Lower lobe of right lung (tissue), 2 donors: ENCODE results near the gene QRICH1. TPM values are rescaled to one million over a fixed set of nuclear protein-coding genes. Genes with fewer than 3 reads are reported as not detected.
A peak's percentile ranks its signal among the peaks of the same experiment; 100 is the strongest.

ENCODE experiments used
- ATAC-seq, 2 donors: fragments of 200-7000 bp; cut with Tn5 transposase; one replicate each; pipeline ENCODE4 v1.9.1; 2020 to 2022; ENCODE audit warnings: mild to moderate bottlenecking in 2 of 2, moderate library complexity in 2 of 2
- DNase-seq: peaks from one replicate; pipeline ENCODE4 v3.0.0-alpha.2; 2020
- H3K27ac ChIP-seq: fragments of 200-600 bp; one replicate; pipeline ENCODE4 v1.8.0; 2022
- H3K27me3 ChIP-seq: fragments of 200-600 bp; one replicate; pipeline ENCODE4 v1.8.0; 2022; ENCODE audit warnings: low read depth
- H3K36me3 ChIP-seq: fragments of 200-600 bp; one replicate; pipeline ENCODE4 v1.8.0; 2022; ENCODE audit warnings: mild to moderate bottlenecking
- H3K4me1 ChIP-seq: fragments of 200-600 bp; one replicate; pipeline ENCODE4 v1.8.0; 2022
- H3K4me3 ChIP-seq: fragments of 200-600 bp; one replicate; pipeline ENCODE4 v1.8.0; 2022; ENCODE audit warnings: mild to moderate bottlenecking
- H3K9me3 ChIP-seq: fragments of 200-600 bp; one replicate; pipeline ENCODE4 v1.8.0; 2022
- CTCF ChIP-seq: fragments of 200-600 bp; IDR thresholded peaks from one replicate; pipeline ENCODE4 v1.8.0; 2022; ENCODE audit warnings: antibody characterized with exemption, mild to moderate bottlenecking
- intact Hi-C: fragments of 100-400 bp; cut with DNase I; formaldehyde crosslinking; loops from one replicate; pipeline ENCODE4 v1.11.0; 2022
- microRNA-seq: library from miRNA; unstranded; fragments of <30 nt; microRNA quantifications from one replicate; pipeline ENCODE4 v1.2.0, GENCODE V29; 2020; ENCODE audit warnings: borderline number of aligned reads
- total RNA-seq: library from RNA; stranded (reverse); fragmentation: NEBNext Ultra II Directional; extraction: Animal tissue kit (Norgen Biotek cat#: 25700); gene quantifications from one replicate; pipeline ENCODE4 v1.2.1, GENCODE V29; 2021
- donor health status: DM: no; HTN: yes; CAD: no; lungs with severe emphysema.

The QRICH1 gene
- total RNA-seq, 1 donor from 2014 or later: 85.4 TPM

- intact Hi-C loops: no loop called here
- Histone ChIP-seq H3K4me3 (no peak overlapping the region), H3K9me3 (no peaks in the 10 kb centered on the region), H3K36me3 (peaks cover 89% of the 10 kb centered on the region), H3K4me1 (no peaks in the 10 kb centered on the region), H3K27me3 (no peaks in the 10 kb centered on the region), H3K27ac (no peak overlapping the region)
- no peak for TF ChIP-seq CTCF
- DNase-seq (no peak), ATAC-seq (no peak)
Observed at GRCh38 chr3:48982016-48982415, 111.9 kb downstream of the QRICH1 start.

- H3K27me3 ChIP-seq: no peaks in the 10 kb centered on the region
- H3K36me3 ChIP-seq: peaks cover 97% of the 10 kb centered on the region
- H3K4me3 ChIP-seq: no peak overlapping the region
- H3K4me1 ChIP-seq: no peaks in the 10 kb centered on the region
- no peaks in the 10 kb centered on the region for H3K9me3 ChIP-seq
- TF ChIP-seq CTCF: no peak
- no peak overlapping the region for H3K27ac ChIP-seq
- intact Hi-C loops: no loop called here
- ATAC-seq (no peak), DNase-seq (no peak)
Observed at GRCh38 chr3:48980295-48980694, 113.6 kb downstream of the QRICH1 start.

Small RNA genes within 50 kb of the gene (microRNA-seq; reads per million reads assigned to microRNA genes)
- gene MIR191: 8,247 reads per million, percentile 95 among the genes with 10 or more reads in this experiment
- gene MIR425: 1,551 reads per million, percentile 82 among the genes with 10 or more reads in this experiment
- not detected for gene MIR6890

Other genes with a start within 250 kb of the QRICH1 start
- 45.5 TPM for gene PRKAR2A, start 246.2 kb downstream of the QRICH1 start, total RNA-seq
- 29.0 TPM for gene SLC25A20, start 195.2 kb downstream of the QRICH1 start, total RNA-seq
- gene ARIH2, start 175.2 kb downstream of the QRICH1 start, total RNA-seq: 87.4 TPM
- gene P4HTM, start 103.8 kb downstream of the QRICH1 start, total RNA-seq: 44.0 TPM
- gene WDR6, start 86.7 kb downstream of the QRICH1 start, total RNA-seq: 157 TPM
- 28.1 TPM for gene DALRD3, start 75.5 kb downstream of the QRICH1 start, total RNA-seq
- 85.6 TPM for gene NDUFAF3, start 72.0 kb downstream of the QRICH1 start, total RNA-seq
- 112 TPM for gene IMPDH2, start 64.7 kb downstream of the QRICH1 start, total RNA-seq
- 198 TPM for gene QARS1, start 10.7 kb upstream of the QRICH1 start, total RNA-seq
- 60.4 TPM for gene USP19, start 26.8 kb upstream of the QRICH1 start, total RNA-seq
- 410 TPM for gene LAMB2, start 39.0 kb upstream of the QRICH1 start, total RNA-seq
- 23.4 TPM for gene CCDC71, start 72.3 kb upstream of the QRICH1 start, total RNA-seq
- 34.8 TPM for gene KLHDC8B, start 77.5 kb upstream of the QRICH1 start, total RNA-seq
- gene C3orf62, start 183.2 kb upstream of the QRICH1 start, total RNA-seq: 10.0 TPM
- 71.3 TPM for gene USP4, start 246.0 kb upstream of the QRICH1 start, total RNA-seq